ENCODE data around the gene F2RL2.
A peak's percentile ranks its signal among the peaks of the same experiment; 100 is the strongest.

Gene F2RL2

GRCh38 chr5:76576996-76577395, 46.2 kb downstream of the F2RL2 start:
- H3K27ac ChIP-seq: no peak overlapping the region
- TF ChIP-seq, protein P1, sequence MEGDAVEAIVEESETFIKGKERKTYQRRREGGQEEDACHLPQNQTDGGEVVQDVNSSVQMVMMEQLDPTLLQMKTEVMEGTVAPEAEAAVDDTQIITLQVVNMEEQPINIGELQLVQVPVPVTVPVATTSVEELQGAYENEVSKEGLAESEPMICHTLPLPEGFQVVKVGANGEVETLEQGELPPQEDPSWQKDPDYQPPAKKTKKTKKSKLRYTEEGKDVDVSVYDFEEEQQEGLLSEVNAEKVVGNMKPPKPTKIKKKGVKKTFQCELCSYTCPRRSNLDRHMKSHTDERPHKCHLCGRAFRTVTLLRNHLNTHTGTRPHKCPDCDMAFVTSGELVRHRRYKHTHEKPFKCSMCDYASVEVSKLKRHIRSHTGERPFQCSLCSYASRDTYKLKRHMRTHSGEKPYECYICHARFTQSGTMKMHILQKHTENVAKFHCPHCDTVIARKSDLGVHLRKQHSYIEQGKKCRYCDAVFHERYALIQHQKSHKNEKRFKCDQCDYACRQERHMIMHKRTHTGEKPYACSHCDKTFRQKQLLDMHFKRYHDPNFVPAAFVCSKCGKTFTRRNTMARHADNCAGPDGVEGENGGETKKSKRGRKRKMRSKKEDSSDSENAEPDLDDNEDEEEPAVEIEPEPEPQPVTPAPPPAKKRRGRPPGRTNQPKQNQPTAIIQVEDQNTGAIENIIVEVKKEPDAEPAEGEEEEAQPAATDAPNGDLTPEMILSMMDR (conservative IDR thresholded peaks at IDR 0.05): no peak
- TF ChIP-seq ZFX (IDR thresholded peaks at IDR 0.05): no peak

GRCh38 chr5:76576450-76576849, 46.8 kb downstream of the F2RL2 start:
- H3K27ac ChIP-seq: no peak overlapping the region

GRCh38 chr5:76571559-76571958, 51.6 kb downstream of the F2RL2 start:
- TF ChIP-seq, protein P1 (conservative IDR thresholded peaks at IDR 0.05): peak; percentile 40
- no peak for TF ChIP-seq ZFX (IDR thresholded peaks at IDR 0.05)
- no peak overlapping the region for H3K27ac ChIP-seq

More at GRCh38 chr5:76576450-76576849, 46.8 kb downstream of the F2RL2 start:
- TF ChIP-seq, protein P1 (conservative IDR thresholded peaks at IDR 0.05): no peak
- TF ChIP-seq ZFX (IDR thresholded peaks at IDR 0.05): no peak

- H3K27ac ChIP-seq: no peak overlapping the region
- TF ChIP-seq, protein P1 (conservative IDR thresholded peaks at IDR 0.05): no peak
- no peak for TF ChIP-seq ZFX (IDR thresholded peaks at IDR 0.05)
Measured at GRCh38 chr5:76570153-76570552, 53.0 kb downstream of the F2RL2 start.
